ENCODE measurements around the gene RASSF1.

The RASSF1 gene

DNA sequence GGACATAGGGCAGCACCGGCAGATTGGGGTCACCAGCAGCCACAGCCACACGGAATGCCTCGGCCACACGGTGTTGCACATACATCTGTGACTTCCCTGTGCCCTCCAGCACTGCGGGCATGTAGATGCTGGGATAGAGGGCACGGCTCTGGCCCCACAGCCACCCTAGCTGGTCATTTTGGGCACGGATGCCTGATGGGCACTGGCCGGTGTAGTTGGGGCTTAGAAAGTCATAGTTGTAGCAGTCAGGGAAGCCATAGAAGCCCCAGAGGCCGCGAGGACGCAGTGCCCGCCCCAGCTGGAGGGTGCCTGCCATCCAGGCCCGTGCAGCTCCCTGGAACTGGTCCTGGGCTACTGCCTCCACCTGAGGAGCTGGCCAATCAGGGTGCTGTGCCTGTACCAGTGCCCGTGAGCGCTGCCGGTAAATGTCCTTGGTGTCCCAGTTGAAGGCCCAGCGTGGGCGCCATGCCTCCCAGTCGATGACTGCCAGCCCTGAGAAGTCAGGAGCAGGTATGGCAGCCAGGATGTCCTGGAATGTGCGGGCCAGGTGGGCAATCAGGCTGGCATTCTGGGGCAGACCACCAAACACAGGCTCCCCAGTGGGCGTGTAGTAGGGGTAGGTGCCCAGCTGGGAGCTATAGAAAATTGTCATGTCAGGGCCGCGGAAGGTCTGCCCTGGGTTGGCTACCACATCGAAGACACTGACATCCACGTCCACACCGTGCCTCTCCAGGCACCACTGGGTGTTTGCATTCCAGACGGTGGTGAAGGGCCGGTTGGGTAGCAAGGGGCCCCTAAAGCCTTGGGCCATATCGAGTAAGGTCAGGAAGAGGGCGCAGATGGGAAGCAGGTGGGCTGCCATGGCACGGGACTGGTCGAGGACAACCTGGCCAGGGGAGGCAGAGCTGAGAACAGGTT is 38.3 kb downstream of the RASSF1 start:
- no peak for TF ChIP-seq FOXK2 (IDR thresholded peaks at IDR 0.05)
- no peak for TF ChIP-seq HDGF (IDR thresholded peaks at IDR 0.05; ENCODE audit: borderline replicate concordance)
- TF ChIP-seq SUZ12 (IDR thresholded peaks at IDR 0.05) = no peak
- no peak for TF ChIP-seq FOXA1 (IDR thresholded peaks at IDR 0.05)
- TF ChIP-seq ARNT (IDR thresholded peaks at IDR 0.05) = no peak
- TF ChIP-seq L3MBTL2 (conservative IDR thresholded peaks at IDR 0.05) = no peak
- TF ChIP-seq FOXM1 (IDR thresholded peaks at IDR 0.05; ENCODE audit: borderline replicate concordance) = no peak
- no peak for TF ChIP-seq SP1 (IDR thresholded peaks at IDR 0.05)
- no peak for TF ChIP-seq CTBP1 (IDR thresholded peaks at IDR 0.05; ENCODE audit: borderline replicate concordance)
- TF ChIP-seq, protein P1, sequence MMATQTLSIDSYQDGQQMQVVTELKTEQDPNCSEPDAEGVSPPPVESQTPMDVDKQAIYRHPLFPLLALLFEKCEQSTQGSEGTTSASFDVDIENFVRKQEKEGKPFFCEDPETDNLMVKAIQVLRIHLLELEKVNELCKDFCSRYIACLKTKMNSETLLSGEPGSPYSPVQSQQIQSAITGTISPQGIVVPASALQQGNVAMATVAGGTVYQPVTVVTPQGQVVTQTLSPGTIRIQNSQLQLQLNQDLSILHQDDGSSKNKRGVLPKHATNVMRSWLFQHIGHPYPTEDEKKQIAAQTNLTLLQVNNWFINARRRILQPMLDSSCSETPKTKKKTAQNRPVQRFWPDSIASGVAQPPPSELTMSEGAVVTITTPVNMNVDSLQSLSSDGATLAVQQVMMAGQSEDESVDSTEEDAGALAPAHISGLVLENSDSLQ (IDR thresholded peaks at IDR 0.05) = no peak
- TF ChIP-seq NFRKB (IDR thresholded peaks at IDR 0.05) = no peak
- no peak for TF ChIP-seq ZNF384 (IDR thresholded peaks at IDR 0.05)
- ChIA-PET CTCF (no interaction called here), POLR2A (no interaction called here)
- no peak for DNase-seq (ENCODE audit: extremely low spot score)

DNA sequence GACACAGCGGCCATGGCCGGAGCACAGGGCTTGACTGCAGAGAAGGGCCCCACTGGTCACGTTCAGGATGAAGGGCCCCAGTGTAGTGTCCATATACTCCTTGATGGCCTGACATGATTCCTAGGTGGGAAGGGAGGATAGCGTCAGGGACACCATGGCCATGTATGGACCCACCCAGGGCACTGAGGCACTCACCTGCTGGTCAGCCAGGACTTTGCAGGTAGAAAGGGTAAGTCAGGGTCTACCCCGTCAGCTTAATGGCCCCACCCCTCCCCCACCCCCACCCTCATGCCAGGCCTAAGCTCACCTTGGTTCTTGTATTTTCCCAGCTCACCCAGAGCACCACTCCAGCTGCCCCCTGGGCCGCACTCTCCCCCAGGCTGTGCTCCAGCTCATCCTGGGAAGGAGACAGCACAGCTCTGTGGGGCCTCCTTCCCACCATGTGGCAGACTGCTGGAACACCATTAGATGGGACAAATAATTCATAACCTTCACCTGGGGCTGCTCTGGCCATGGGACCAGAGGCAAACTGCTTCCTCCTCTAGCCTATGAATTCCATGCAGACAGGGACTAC is 39.9 kb downstream of the RASSF1 start:
- TF ChIP-seq SP1 (IDR thresholded peaks at IDR 0.05) (no peak), L3MBTL2 (conservative IDR thresholded peaks at IDR 0.05) (no peak), SUZ12 (IDR thresholded peaks at IDR 0.05) (no peak), HDGF (IDR thresholded peaks at IDR 0.05; ENCODE audit: borderline replicate concordance) (no peak), ELF4 (IDR thresholded peaks at IDR 0.05) (no peak), ARNT (IDR thresholded peaks at IDR 0.05) (no peak), NFRKB (IDR thresholded peaks at IDR 0.05) (no peak), BHLHE40 (IDR thresholded peaks at IDR 0.05; ENCODE audit: borderline replicate concordance) (no peak), LEF1 (IDR thresholded peaks at IDR 0.05; ENCODE audit: borderline replicate concordance) (no peak), FOXA1 (IDR thresholded peaks at IDR 0.05) (no peak), FOXK2 (IDR thresholded peaks at IDR 0.05) (no peak), FOXM1 (IDR thresholded peaks at IDR 0.05; ENCODE audit: borderline replicate concordance) (no peak), ZNF384 (IDR thresholded peaks at IDR 0.05) (no peak), TARDBP (IDR thresholded peaks at IDR 0.05) (no peak), CTBP1 (IDR thresholded peaks at IDR 0.05; ENCODE audit: borderline replicate concordance) (no peak)
- TF ChIP-seq, protein P1 (IDR thresholded peaks at IDR 0.05) = no peak
- ChIA-PET POLR2A (interaction anchor here (1.0 to 3.5 kb wide), 3 partner anchors 9 to 36 kb away, joined by 4 to 21 read pairs (median 5); partner anchors contain the start of gene TUSC2), CTCF (no interaction called here)
- DNase-seq (ENCODE audit: extremely low spot score) = no peak

- no peak for DNase-seq (ENCODE audit: extremely low spot score)
- CTCF ChIA-PET = interaction anchor here (1.3 to 2.1 kb wide), 3 partner anchors 20 to 106 kb away, joined by 3 to 8 read pairs (median 4); no protein-coding TSS in a partner anchor
- TF ChIP-seq L3MBTL2 (conservative IDR thresholded peaks at IDR 0.05) = peak; percentile 27
- no peak for TF ChIP-seq TARDBP (IDR thresholded peaks at IDR 0.05)
- TF ChIP-seq SP1 (IDR thresholded peaks at IDR 0.05) = no peak
- TF ChIP-seq HDGF (IDR thresholded peaks at IDR 0.05; ENCODE audit: borderline replicate concordance) = peak; percentile 71; the same call in 1 of the 2 replicates
- TF ChIP-seq NFRKB (IDR thresholded peaks at IDR 0.05) = no peak
- POLR2A ChIA-PET = interaction anchor here (0.6 to 3.5 kb wide), 11 partner anchors 9 to 239 kb away, joined by 3 to 23 read pairs (median 4); partner anchors contain the start of gene TUSC2
Measured at GRCh38 chr3:50299929-50300680, 40.5 kb downstream of the RASSF1 start.

DNA sequence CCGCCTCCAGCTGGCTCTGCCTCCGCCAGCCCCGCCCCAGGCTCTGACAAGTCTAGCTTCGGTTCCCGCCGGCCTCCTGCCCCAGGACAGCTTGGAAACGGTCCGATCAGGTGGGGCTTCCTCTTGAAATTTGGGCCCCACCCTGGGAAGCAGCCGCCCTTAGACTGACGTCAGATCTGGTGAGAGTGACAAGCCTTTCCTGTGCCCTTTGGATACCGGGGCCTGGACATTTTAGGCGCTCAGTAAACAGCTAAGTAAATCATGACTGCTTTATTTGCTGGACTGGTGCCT is 41.1 kb downstream of the RASSF1 start:
- ChIA-PET POLR2A (interaction anchor here (0.6 to 3.5 kb wide), 11 partner anchors 8 to 269 kb away, joined by 3 to 23 read pairs (median 4); partner anchors contain the start of genes HEMK1 and TUSC2), CTCF (interaction anchor here (0.7 to 2.1 kb wide), 5 partner anchors 21 to 105 kb away, joined by 3 to 8 read pairs (median 4); no protein-coding TSS in a partner anchor)
- DNase-seq (ENCODE audit: extremely low spot score) = no peak
- TF ChIP-seq ARNT (IDR thresholded peaks at IDR 0.05) (no peak), FOXM1 (IDR thresholded peaks at IDR 0.05; ENCODE audit: borderline replicate concordance) (no peak)
- TF ChIP-seq, protein P1 (IDR thresholded peaks at IDR 0.05) = peak; percentile 84

DNA sequence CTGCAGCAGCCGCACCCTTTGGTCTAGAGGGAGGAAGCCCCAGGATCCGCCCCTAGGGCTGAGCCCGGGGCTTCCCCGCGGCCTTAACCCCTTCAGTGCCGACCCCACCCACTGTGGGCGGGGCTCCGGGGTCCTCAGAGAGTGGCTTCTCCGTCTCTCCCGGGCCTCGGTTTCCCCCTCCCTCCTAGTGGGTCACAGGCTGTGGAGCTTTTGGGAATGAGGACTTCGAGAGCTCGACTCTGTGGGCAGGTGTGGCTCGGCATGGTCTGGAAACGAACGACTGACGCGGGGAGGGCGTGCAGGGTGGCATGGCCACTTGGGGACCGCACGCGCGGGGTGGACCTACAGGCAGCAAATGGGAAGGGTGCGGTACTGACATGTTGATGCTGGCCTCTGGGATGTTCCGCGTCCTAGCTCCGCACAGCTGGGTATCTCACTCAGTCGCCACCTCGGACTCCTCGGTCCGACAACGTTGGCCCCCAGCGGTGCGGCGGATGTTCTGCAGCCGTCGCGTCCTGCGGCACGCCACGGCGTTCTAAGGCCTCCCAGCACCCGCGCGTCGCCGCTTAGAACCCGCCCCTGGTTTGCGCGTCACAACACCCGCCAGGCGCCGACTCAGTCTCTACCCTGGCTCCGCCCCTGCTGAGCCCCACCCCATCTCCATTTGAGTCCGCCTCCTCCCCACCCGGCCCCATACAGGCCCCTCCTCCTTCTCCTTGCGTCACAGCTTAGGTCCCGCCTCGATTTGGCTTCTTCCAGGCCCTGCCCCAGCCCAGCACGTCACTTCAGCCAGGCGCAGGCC is 41.6 kb downstream of the RASSF1 start, which contains the start of the genes HYAL3 and NAA80:
HYAL3 (minus strand) TSS at position 570 of the 802 bp plus-strand sequence. CDS start 3,803 bp downstream, outside the sequence.
NAA80 (minus strand) TSS at position 570 of the 802 bp plus-strand sequence. CDS start 1,942 bp downstream, outside the sequence.
- CTCF ChIA-PET = interaction anchor here (0.7 to 2.1 kb wide), 5 partner anchors 22 to 105 kb away, joined by 3 to 8 read pairs (median 4); no protein-coding TSS in a partner anchor
- TF ChIP-seq HDGF (IDR thresholded peaks at IDR 0.05; ENCODE audit: borderline replicate concordance) = peak; percentile 91
- TF ChIP-seq FOXK2 (IDR thresholded peaks at IDR 0.05) = no peak
- TF ChIP-seq CTBP1 (IDR thresholded peaks at IDR 0.05; ENCODE audit: borderline replicate concordance) = no peak
- TF ChIP-seq LEF1 (IDR thresholded peaks at IDR 0.05; ENCODE audit: borderline replicate concordance) = no peak
- TF ChIP-seq BHLHE40 (IDR thresholded peaks at IDR 0.05; ENCODE audit: borderline replicate concordance) = no peak
- no peak for TF ChIP-seq TARDBP (IDR thresholded peaks at IDR 0.05)
- no peak for TF ChIP-seq ELF4 (IDR thresholded peaks at IDR 0.05)
- no peak for TF ChIP-seq FOXM1 (IDR thresholded peaks at IDR 0.05; ENCODE audit: borderline replicate concordance)
- no peak for TF ChIP-seq ZNF384 (IDR thresholded peaks at IDR 0.05)
- TF ChIP-seq, protein P1 (IDR thresholded peaks at IDR 0.05) = no peak
- TF ChIP-seq L3MBTL2 (conservative IDR thresholded peaks at IDR 0.05) = peak; percentile 73; the same call in 1 of the 2 replicates
- no peak for TF ChIP-seq ARNT (IDR thresholded peaks at IDR 0.05)
- no peak for TF ChIP-seq SUZ12 (IDR thresholded peaks at IDR 0.05)
- no peak for TF ChIP-seq NFRKB (IDR thresholded peaks at IDR 0.05)
- peak; percentile 98 for DNase-seq (ENCODE audit: extremely low spot score)
- POLR2A ChIA-PET = interaction anchor here (0.6 to 3.5 kb wide), 11 partner anchors 15 to 270 kb away, joined by 3 to 23 read pairs (median 4); partner anchors contain the start of genes HEMK1 and TUSC2

Data from HEK293T (cell line).